WTC11 (cell line): ENCODE measurements around the gene CLDND2. TPM values are rescaled to one million over a fixed set of nuclear protein-coding genes. Genes with fewer than 3 reads are reported as not detected.

Experiments used
- ATAC-seq: fragments of 200-7000 bp; cut with Tn5 transposase; 2 replicates; pipeline ENCODE4 v1.10.0; 2021; ENCODE audit warnings: mild to moderate bottlenecking, moderate library complexity
- CTCF ChIA-PET: fragments of 300-600 bp; sonication (Branson Sonifier 250); formaldehyde crosslinking; loops from one replicate; lab custom pipeline; 2021; ENCODE audit warnings: antibody characterized with exemption; lab: Charles Lee
- POLR2A ChIA-PET: fragments of 350-600 bp; sonication (Branson Sonifier 250); formaldehyde crosslinking; loops from one replicate; lab custom pipeline; 2021; ENCODE audit warnings: antibody characterized with exemption; lab: Charles Lee
- DNase-seq: peaks from one replicate; pipeline ENCODE4 v3.0.0; 2021; ENCODE audit warnings: low spot score
- H3K27ac Mint-ChIP-seq: 2 replicates; pipeline ENCODE4 v1.8.0; 2021; ENCODE audit warnings: mixed read lengths
- H3K27me3 Mint-ChIP-seq: 2 replicates; pipeline ENCODE4 v1.8.0; 2021; ENCODE audit warnings: low read depth, mild to moderate bottlenecking, moderate library complexity, mixed read lengths
- H3K36me3 Mint-ChIP-seq: 2 replicates; pipeline ENCODE4 v1.8.0; 2021; ENCODE audit warnings: mixed read lengths
- H3K4me1 Mint-ChIP-seq: 2 replicates; pipeline ENCODE4 v1.8.0; 2022; ENCODE audit warnings: mixed read lengths
- H3K4me3 Mint-ChIP-seq: 2 replicates; pipeline ENCODE4 v1.8.0; 2021; ENCODE audit warnings: mild to moderate bottlenecking, moderate library complexity, mixed read lengths
- H3K9me3 Mint-ChIP-seq: 2 replicates; pipeline ENCODE4 v1.8.0; 2021; ENCODE audit warnings: mixed read lengths
- ATF3 ChIP-seq: sonication (generic); formaldehyde crosslinking; conservative IDR thresholded peaks from 2 replicates; pipeline ENCODE4 v1.8.1; 2022; ENCODE audit warnings: mild to moderate bottlenecking, missing genetic modification reagents
- CBFB ChIP-seq: sonication (generic); formaldehyde crosslinking; IDR thresholded peaks from 2 replicates; pipeline ENCODE4 v1.8.1; 2022; ENCODE audit warnings: mild to moderate bottlenecking, low read depth, missing genetic modification reagents
- CREM ChIP-seq: sonication (generic); formaldehyde crosslinking; IDR thresholded peaks from 2 replicates; pipeline ENCODE4 v1.8.1; 2022; ENCODE audit warnings: mild to moderate bottlenecking, missing genetic modification reagents, moderate library complexity
- ELF4 ChIP-seq: sonication (generic); formaldehyde crosslinking; IDR thresholded peaks from 2 replicates; pipeline ENCODE4 v1.8.1; 2022; ENCODE audit warnings: low read depth, mild to moderate bottlenecking, moderate library complexity, missing genetic modification reagents
- FOXK1 ChIP-seq: sonication (generic); formaldehyde crosslinking; IDR thresholded peaks from 2 replicates; pipeline ENCODE4 v1.8.0; 2022; ENCODE audit warnings: mild to moderate bottlenecking, moderate library complexity, missing genetic modification reagents
- GTF2I ChIP-seq: fragments of 250-450 bp; sonication (Bioruptor Pico); conservative IDR thresholded peaks from 2 replicates; pipeline ENCODE4 v1.4.0; 2021; ENCODE audit warnings: mild to moderate bottlenecking
- HMGA2 ChIP-seq: fragments of 250-450 bp; sonication (Bioruptor Pico); IDR thresholded peaks from 2 replicates; pipeline ENCODE4 v1.4.0; 2021; ENCODE audit warnings: mild to moderate bottlenecking, moderate library complexity
- JAZF1 ChIP-seq: fragments of 250-450 bp; sonication (Bioruptor Pico); IDR thresholded peaks from 2 replicates; pipeline ENCODE4 v1.9.0; 2021; ENCODE audit warnings: moderate library complexity, mild to moderate bottlenecking, inconsistent platforms
- MLX ChIP-seq: sonication (generic); formaldehyde crosslinking; IDR thresholded peaks from 2 replicates; pipeline ENCODE4 v1.8.1; 2023; ENCODE audit warnings: mild to moderate bottlenecking, missing genetic modification reagents, moderate library complexity
- MYBL2 ChIP-seq: sonication (generic); formaldehyde crosslinking; IDR thresholded peaks from 2 replicates; pipeline ENCODE4 v1.8.1; 2023; ENCODE audit warnings: mild to moderate bottlenecking, moderate library complexity, missing genetic modification reagents
- NR1H2 ChIP-seq: sonication (generic); formaldehyde crosslinking; IDR thresholded peaks from 2 replicates; pipeline ENCODE4 v1.9.0; 2021; ENCODE audit warnings: mild to moderate bottlenecking, moderate library complexity, missing genetic modification reagents
- RORB ChIP-seq: fragments of 250-450 bp; sonication (Bioruptor Pico); IDR thresholded peaks from 2 replicates; pipeline ENCODE4 v1.9.0; 2021; ENCODE audit warnings: mild to moderate bottlenecking
- STAT6 ChIP-seq: sonication (generic); formaldehyde crosslinking; conservative IDR thresholded peaks from 2 replicates; pipeline ENCODE4 v1.8.1; 2023; ENCODE audit warnings: mild to moderate bottlenecking, low read depth, missing genetic modification reagents, moderate library complexity
- TEAD1 ChIP-seq: sonication (generic); formaldehyde crosslinking; IDR thresholded peaks from 2 replicates; pipeline ENCODE4 v1.8.0; 2022; ENCODE audit warnings: mild to moderate bottlenecking, missing genetic modification reagents
- ZNF232 ChIP-seq: sonication (generic); formaldehyde crosslinking; IDR thresholded peaks from 2 replicates; pipeline ENCODE4 v1.8.0; 2022; ENCODE audit warnings: mild to moderate bottlenecking, missing genetic modification reagents
- ZNF281 ChIP-seq: sonication (generic); formaldehyde crosslinking; IDR thresholded peaks from 2 replicates; pipeline ENCODE4 v1.8.0; 2023; ENCODE audit warnings: mild to moderate bottlenecking, missing genetic modification reagents
- ZNF317 ChIP-seq: sonication (generic); formaldehyde crosslinking; IDR thresholded peaks from 2 replicates; pipeline ENCODE4 v1.8.1; 2023; ENCODE audit warnings: low read depth, mild to moderate bottlenecking, moderate library complexity, missing genetic modification reagents, borderline replicate concordance
- ZNF423 ChIP-seq: fragments of 250-450 bp; sonication (Bioruptor Pico); IDR thresholded peaks from 2 replicates; pipeline ENCODE4 v2.1.2; 2022; ENCODE audit warnings: mild to moderate bottlenecking, moderate library complexity
- total RNA-seq: library from RNA; stranded (reverse); gene quantifications from 3 replicates; pipeline ENCODE4 v1.2.3, GENCODE V29; 2021
- TF ChIP-seq, protein P1 (sequence below): sonication (generic); formaldehyde crosslinking; IDR thresholded peaks from 2 replicates; pipeline ENCODE4 v1.8.0; 2022; ENCODE audit warnings: mild to moderate bottlenecking, missing genetic modification reagents
- TF ChIP-seq, protein P2 (sequence below): sonication (generic); formaldehyde crosslinking; IDR thresholded peaks from 2 replicates; pipeline ENCODE4 v1.8.1; 2023; ENCODE audit warnings: mild to moderate bottlenecking, missing genetic modification reagents, moderate library complexity
- TF ChIP-seq, protein P3 (sequence below): sonication (generic); formaldehyde crosslinking; IDR thresholded peaks from 2 replicates; pipeline ENCODE4 v1.8.1; 2022; ENCODE audit warnings: low read depth, missing genetic modification reagents, borderline replicate concordance

Gene CLDND2
- total RNA-seq, 1 experiment from 2014 or later, result 1.7 TPM

DNA sequence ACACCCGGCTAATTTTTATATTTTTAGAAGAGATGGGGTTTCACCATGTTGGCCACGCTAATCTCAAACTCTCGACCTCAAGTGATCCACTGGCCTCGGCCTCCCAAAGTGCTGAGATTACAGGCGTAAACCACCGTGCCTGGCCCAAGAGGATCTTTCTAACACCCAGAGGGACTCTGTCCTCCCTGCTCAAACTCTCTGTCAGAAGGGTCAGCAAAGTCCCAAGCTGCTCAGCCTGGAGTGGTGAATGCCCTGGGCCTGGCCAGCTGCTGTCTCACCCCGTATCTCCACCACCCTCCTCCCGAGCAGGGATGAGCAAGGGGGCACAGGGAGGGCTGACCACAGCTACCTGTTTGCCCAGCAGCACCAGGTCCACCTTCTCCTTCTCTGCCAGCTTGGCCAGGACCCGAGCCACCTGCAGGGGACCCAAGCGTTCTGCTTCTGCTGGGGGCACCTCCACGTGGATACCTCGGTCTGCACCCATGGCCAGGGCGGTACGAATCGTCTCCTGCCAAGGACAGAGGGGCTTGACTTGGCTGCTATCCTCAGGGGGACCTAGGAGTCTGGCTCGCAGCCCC lies 15.9 kb downstream of the CLDND2 start:
- no peak for DNase-seq
- Mint-ChIP-seq H3K4me1 (peaks cover 15% of the 10 kb centered on the region), H3K36me3 (peaks cover 5% of the 10 kb centered on the region; the same call in 1 of the 2 replicates), H3K27ac (no peak overlapping the region), H3K4me3 (no peak overlapping the region), H3K9me3 (no peaks in the 10 kb centered on the region), H3K27me3 (no peaks in the 10 kb centered on the region)
- TF ChIP-seq JAZF1 (CRISPR knock-in tag) (no peak), NR1H2 (CRISPR knock-in tag) (no peak), ZNF232 (CRISPR knock-in tag) (no peak), GTF2I (no peak), ZNF281 (CRISPR knock-in tag) (no peak), ELF4 (no peak), ZNF423 (CRISPR knock-in tag) (no peak), CREM (CRISPR knock-in tag) (no peak), TEAD1 (CRISPR knock-in tag) (no peak), CBFB (CRISPR knock-in tag) (no peak), RORB (CRISPR knock-in tag) (no peak), FOXK1 (no peak), HMGA2 (CRISPR knock-in tag) (no peak), ATF3 (CRISPR knock-in tag) (no peak), MLX (CRISPR knock-in tag) (no peak)
- no peak for ATAC-seq
- ChIA-PET CTCF (no interaction called here), POLR2A (interaction anchor here (0.6 kb wide), 1 partner anchor 81 kb away, joined by 6 read pairs; no protein-coding TSS in a partner anchor)

GRCh38 chr19:51351266-51351990 lies 17.4 kb downstream of the CLDND2 start:
- CTCF ChIA-PET, result interaction anchor here (1.3 kb wide), 1 partner anchor 12 kb away, joined by 4 read pairs; no protein-coding TSS in a partner anchor
- H3K4me1 Mint-ChIP-seq, result peaks cover 15% of the 10 kb centered on the region

GRCh38 chr19:51347209-51347928 lies 21.4 kb downstream of the CLDND2 start:
- ATAC-seq (no peak), DNase-seq (no peak)
- H3K4me1 Mint-ChIP-seq, result peaks cover 9% of the 10 kb centered on the region
- no peak overlapping the region for H3K4me3 Mint-ChIP-seq
- H3K27me3 Mint-ChIP-seq, result peaks cover 7% of the 10 kb centered on the region
- POLR2A ChIA-PET, result no interaction called here
- no peak overlapping the region for H3K27ac Mint-ChIP-seq
- H3K9me3 Mint-ChIP-seq, result no peaks in the 10 kb centered on the region
- peaks cover 12% of the 10 kb centered on the region for H3K36me3 Mint-ChIP-seq
- CTCF ChIA-PET, result no interaction called here
- TF ChIP-seq STAT6 (CRISPR knock-in tag), result no peak
- TF ChIP-seq, protein P1, sequence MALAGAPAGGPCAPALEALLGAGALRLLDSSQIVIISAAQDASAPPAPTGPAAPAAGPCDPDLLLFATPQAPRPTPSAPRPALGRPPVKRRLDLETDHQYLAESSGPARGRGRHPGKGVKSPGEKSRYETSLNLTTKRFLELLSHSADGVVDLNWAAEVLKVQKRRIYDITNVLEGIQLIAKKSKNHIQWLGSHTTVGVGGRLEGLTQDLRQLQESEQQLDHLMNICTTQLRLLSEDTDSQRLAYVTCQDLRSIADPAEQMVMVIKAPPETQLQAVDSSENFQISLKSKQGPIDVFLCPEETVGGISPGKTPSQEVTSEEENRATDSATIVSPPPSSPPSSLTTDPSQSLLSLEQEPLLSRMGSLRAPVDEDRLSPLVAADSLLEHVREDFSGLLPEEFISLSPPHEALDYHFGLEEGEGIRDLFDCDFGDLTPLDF (CRISPR knock-in tag), result no peak
- TF ChIP-seq, protein P2, sequence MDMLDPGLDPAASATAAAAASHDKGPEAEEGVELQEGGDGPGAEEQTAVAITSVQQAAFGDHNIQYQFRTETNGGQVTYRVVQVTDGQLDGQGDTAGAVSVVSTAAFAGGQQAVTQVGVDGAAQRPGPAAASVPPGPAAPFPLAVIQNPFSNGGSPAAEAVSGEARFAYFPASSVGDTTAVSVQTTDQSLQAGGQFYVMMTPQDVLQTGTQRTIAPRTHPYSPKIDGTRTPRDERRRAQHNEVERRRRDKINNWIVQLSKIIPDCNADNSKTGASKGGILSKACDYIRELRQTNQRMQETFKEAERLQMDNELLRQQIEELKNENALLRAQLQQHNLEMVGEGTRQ (CRISPR knock-in tag), result no peak
- TF ChIP-seq ZNF317 (CRISPR knock-in tag), result no peak
- TF ChIP-seq, protein P3, sequence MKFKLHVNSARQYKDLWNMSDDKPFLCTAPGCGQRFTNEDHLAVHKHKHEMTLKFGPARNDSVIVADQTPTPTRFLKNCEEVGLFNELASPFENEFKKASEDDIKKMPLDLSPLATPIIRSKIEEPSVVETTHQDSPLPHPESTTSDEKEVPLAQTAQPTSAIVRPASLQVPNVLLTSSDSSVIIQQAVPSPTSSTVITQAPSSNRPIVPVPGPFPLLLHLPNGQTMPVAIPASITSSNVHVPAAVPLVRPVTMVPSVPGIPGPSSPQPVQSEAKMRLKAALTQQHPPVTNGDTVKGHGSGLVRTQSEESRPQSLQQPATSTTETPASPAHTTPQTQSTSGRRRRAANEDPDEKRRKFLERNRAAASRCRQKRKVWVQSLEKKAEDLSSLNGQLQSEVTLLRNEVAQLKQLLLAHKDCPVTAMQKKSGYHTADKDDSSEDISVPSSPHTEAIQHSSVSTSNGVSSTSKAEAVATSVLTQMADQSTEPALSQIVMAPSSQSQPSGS (CRISPR knock-in tag), result no peak

More at GRCh38 chr19:51351266-51351990, 17.4 kb downstream of the CLDND2 start:
- no peak overlapping the region for H3K27ac Mint-ChIP-seq
- no peak for TF ChIP-seq JAZF1 (CRISPR knock-in tag)
- no peak for TF ChIP-seq MYBL2 (CRISPR knock-in tag)
- TF ChIP-seq, all 79 proteins: peak for 0
- no peak for DNase-seq
- H3K9me3 Mint-ChIP-seq, result no peaks in the 10 kb centered on the region
- H3K27me3 Mint-ChIP-seq, result no peaks in the 10 kb centered on the region
- POLR2A ChIA-PET, result no interaction called here
- ATAC-seq, result no peak
- H3K36me3 Mint-ChIP-seq, result peaks cover 5% of the 10 kb centered on the region; the same call in 1 of the 2 replicates
- H3K4me3 Mint-ChIP-seq, result no peak overlapping the region
